ENCODE measurements around the gene ZNF483. TPM values are rescaled to one million over a fixed set of nuclear protein-coding genes. Genes with fewer than 3 reads are reported as not detected.
A peak's percentile ranks its signal among the peaks of the same experiment; 100 is the strongest.
"Not testable (repeated sequence)": the region's sequence is repeated elsewhere in the genome, so short reads cannot be mapped to it uniquely, and the experiment has no call there.

ZNF483 gene
- total RNA-seq, 1 experiment from 2014 or later: not detected

- no peak for DNase-seq (ENCODE audit: low read depth)
Measured at GRCh38 chr9:111542497-111543254, 17.7 kb downstream of the ZNF483 start.

- no peak for DNase-seq (ENCODE audit: low read depth)
Measured at GRCh38 chr9:111548623-111549022, 23.6 kb downstream of the ZNF483 start.

GRCh38 chr9:111555425-111555824, 30.4 kb downstream of the ZNF483 start:
- not testable (repeated sequence) for DNase-seq (ENCODE audit: low read depth)

GRCh38 chr9:111559000-111559610, 34.1 kb downstream of the ZNF483 start:
- peak; percentile 61 for DNase-seq (ENCODE audit: low read depth)

- DNase-seq (ENCODE audit: low read depth): no peak
Measured at GRCh38 chr9:111561165-111561719, 36.3 kb downstream of the ZNF483 start.

- DNase-seq (ENCODE audit: low read depth): no peak
Measured at GRCh38 chr9:111566234-111566633, 41.3 kb downstream of the ZNF483 start.

GRCh38 chr9:111568127-111568526, 43.1 kb downstream of the ZNF483 start:
- DNase-seq (ENCODE audit: low read depth): not testable (repeated sequence)

GRCh38 chr9:111572950-111573604, 48.1 kb downstream of the ZNF483 start:
- DNase-seq (ENCODE audit: low read depth): no peak

GRCh38 chr9:111582888-111583287, 57.9 kb downstream of the ZNF483 start:
- DNase-seq (ENCODE audit: low read depth): peak; percentile 53

GRCh38 chr9:111586378-111586777, 61.4 kb downstream of the ZNF483 start:
- DNase-seq (ENCODE audit: low read depth): no peak

GRCh38 chr9:111588846-111589245, 63.9 kb downstream of the ZNF483 start:
- no peak for DNase-seq (ENCODE audit: low read depth)

- DNase-seq (ENCODE audit: low read depth): peak; percentile 56
Measured at GRCh38 chr9:111597852-111598732, 73.1 kb downstream of the ZNF483 start.

GRCh38 chr9:111598733-111599091, 73.7 kb downstream of the ZNF483 start:
- DNase-seq (ENCODE audit: low read depth): no peak

- DNase-seq (ENCODE audit: low read depth): peak; percentile 35
Measured at GRCh38 chr9:111599092-111599954, 74.3 kb downstream of the ZNF483 start, which contains the start of gene PTGR1. PTGR1 (minus strand) TSS chr9:111599647; CDS start chr9:111597422, 2,225 bp downstream.

- no peak for DNase-seq (ENCODE audit: low read depth)
Measured at GRCh38 chr9:111599955-111600343, 75.0 kb downstream of the ZNF483 start.

GRCh38 chr9:111601237-111602018, 76.4 kb downstream of the ZNF483 start:
- DNase-seq (ENCODE audit: low read depth): no peak

- DNase-seq (ENCODE audit: low read depth): no peak
Measured at GRCh38 chr9:111603041-111603440, 78.1 kb downstream of the ZNF483 start.

- no peak for DNase-seq (ENCODE audit: low read depth)
Measured at GRCh38 chr9:111604054-111604615, 79.2 kb downstream of the ZNF483 start.

- no peak for DNase-seq (ENCODE audit: low read depth)
Measured at GRCh38 chr9:111605041-111605559, 80.1 kb downstream of the ZNF483 start.

Data from HT1080 (cell line).